GM19395 (cell line): Measurements from ENCODE around the gene CTRB2.

Experiments used
- ATAC-seq: cut with Tn5 transposase; IDR thresholded peaks from one replicate; pipeline ENCODE4 v1.9.1; 2021; ENCODE audit warnings: mild to moderate bottlenecking, moderate library complexity; ENCODE audit not compliant: unreplicated experiment

The CTRB2 gene

GRCh38 chr16:75179208-75179607, 27.8 kb downstream of the CTRB2 start:
- ATAC-seq: no peak

- no peak for ATAC-seq
These were observed 30.0 kb downstream of the CTRB2 start for GRCh38 chr16:75176926-75177325.

GRCh38 chr16:75175074-75175473, 31.9 kb downstream of the CTRB2 start:
- no peak for ATAC-seq

- ATAC-seq: no peak
These were observed 34.4 kb downstream of the CTRB2 start for GRCh38 chr16:75172578-75172977.

GRCh38 chr16:75169899-75170405, 37.0 kb downstream of the CTRB2 start:
- no peak for ATAC-seq

GRCh38 chr16:75160386-75160785, 46.6 kb downstream of the CTRB2 start:
- ATAC-seq: no peak
